ENCODE measurements around the gene GJA8.
"Not testable (repeated sequence)": the region's sequence is repeated elsewhere in the genome, so short reads cannot be mapped to it uniquely, and the experiment has no call there.

Gene GJA8

GRCh38 chr1:147897789-147898188, 4.8 kb upstream of the GJA8 start:
- no peaks in the 10 kb centered on the region for H3K36me3 Mint-ChIP-seq (ENCODE audit: low read depth)

DNA sequence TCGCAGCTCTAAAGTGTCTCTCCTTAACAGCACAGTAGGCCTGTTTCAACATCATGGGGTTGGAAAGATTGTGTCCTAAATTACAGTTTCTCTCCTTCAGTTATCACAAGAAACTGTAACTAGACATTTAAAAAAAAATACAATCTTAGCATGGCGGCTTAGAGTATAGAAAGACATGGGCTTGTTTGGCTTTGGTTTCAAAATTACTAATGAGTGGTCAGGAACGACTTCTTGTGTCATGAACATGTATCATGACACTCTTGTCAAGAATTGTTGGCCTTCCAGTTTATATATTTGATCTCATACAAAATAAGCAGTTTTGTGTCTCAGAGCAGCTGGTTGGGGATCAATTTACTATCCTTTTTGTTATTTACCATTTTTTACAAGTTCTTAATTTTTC, 2.1 kb downstream of the GJA8 start:
- Mint-ChIP-seq H3K27me3 (ENCODE audit: low read depth) (peaks cover 26% of the 10 kb centered on the region), H3K4me1 (ENCODE audit: low read depth) (peaks cover 10% of the 10 kb centered on the region), H3K4me3 (no peak overlapping the region), H3K9me3 (no peaks in the 10 kb centered on the region), H3K27ac (no peak overlapping the region), H3K36me3 (ENCODE audit: low read depth) (no peaks in the 10 kb centered on the region)
- no peak for DNase-seq (ENCODE audit: low spot score)

More at GRCh38 chr1:147897789-147898188, 4.8 kb upstream of the GJA8 start:
- Mint-ChIP-seq H3K9me3 (no peaks in the 10 kb centered on the region), H3K27me3 (ENCODE audit: low read depth) (peaks cover 15% of the 10 kb centered on the region), H3K4me3 (no peak overlapping the region), H3K27ac (no peak overlapping the region), H3K4me1 (ENCODE audit: low read depth) (no peaks in the 10 kb centered on the region)
- DNase-seq (ENCODE audit: low spot score) = no peak

DNA sequence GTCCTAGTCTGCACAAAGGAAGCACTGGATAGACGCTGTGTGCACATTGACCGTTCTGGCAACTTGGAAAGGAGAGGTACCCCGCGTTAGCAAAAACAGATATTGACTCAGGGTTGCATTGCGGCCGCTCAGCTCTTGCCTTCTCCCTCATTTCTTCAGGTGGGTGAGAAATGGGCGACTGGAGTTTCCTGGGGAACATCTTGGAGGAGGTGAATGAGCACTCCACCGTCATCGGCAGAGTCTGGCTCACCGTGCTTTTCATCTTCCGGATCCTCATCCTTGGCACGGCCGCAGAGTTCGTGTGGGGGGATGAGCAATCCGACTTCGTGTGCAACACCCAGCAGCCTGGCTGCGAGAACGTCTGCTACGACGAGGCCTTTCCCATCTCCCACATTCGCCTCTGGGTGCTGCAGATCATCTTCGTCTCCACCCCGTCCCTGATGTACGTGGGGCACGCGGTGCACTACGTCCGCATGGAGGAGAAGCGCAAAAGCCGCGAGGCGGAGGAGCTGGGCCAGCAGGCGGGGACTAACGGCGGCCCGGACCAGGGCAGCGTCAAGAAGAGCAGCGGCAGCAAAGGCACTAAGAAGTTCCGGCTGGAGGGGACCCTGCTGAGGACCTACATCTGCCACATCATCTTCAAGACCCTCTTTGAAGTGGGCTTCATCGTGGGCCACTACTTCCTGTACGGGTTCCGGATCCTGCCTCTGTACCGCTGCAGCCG, 5.4 kb downstream of the GJA8 start:
- DNase-seq (ENCODE audit: low spot score) = no peak
- Mint-ChIP-seq H3K36me3 (ENCODE audit: low read depth) (no peaks in the 10 kb centered on the region), H3K27ac (no peak overlapping the region), H3K4me1 (ENCODE audit: low read depth) (peaks cover 10% of the 10 kb centered on the region), H3K4me3 (no peak overlapping the region), H3K27me3 (ENCODE audit: low read depth) (peaks cover 15% of the 10 kb centered on the region), H3K9me3 (no peaks in the 10 kb centered on the region)

GRCh38 chr1:147912553-147912952, 10.0 kb downstream of the GJA8 start:
- no peak for DNase-seq (ENCODE audit: low spot score)
- H3K27me3 Mint-ChIP-seq (ENCODE audit: low read depth) = peaks cover 37% of the 10 kb centered on the region
- no peak overlapping the region for H3K4me3 Mint-ChIP-seq

GRCh38 chr1:147913362-147913942, 10.9 kb downstream of the GJA8 start:
- no peak for DNase-seq (ENCODE audit: low spot score)
- Mint-ChIP-seq H3K4me3 (no peak overlapping the region), H3K4me1 (ENCODE audit: low read depth) (no peaks in the 10 kb centered on the region), H3K9me3 (no peaks in the 10 kb centered on the region), H3K27me3 (ENCODE audit: low read depth) (peaks cover 38% of the 10 kb centered on the region), H3K27ac (no peak overlapping the region), H3K36me3 (ENCODE audit: low read depth) (no peaks in the 10 kb centered on the region)

More at GRCh38 chr1:147912553-147912952, 10.0 kb downstream of the GJA8 start:
- H3K9me3 Mint-ChIP-seq = no peaks in the 10 kb centered on the region
- no peaks in the 10 kb centered on the region for H3K4me1 Mint-ChIP-seq (ENCODE audit: low read depth)
- no peaks in the 10 kb centered on the region for H3K36me3 Mint-ChIP-seq (ENCODE audit: low read depth)
- no peak overlapping the region for H3K27ac Mint-ChIP-seq

DNA sequence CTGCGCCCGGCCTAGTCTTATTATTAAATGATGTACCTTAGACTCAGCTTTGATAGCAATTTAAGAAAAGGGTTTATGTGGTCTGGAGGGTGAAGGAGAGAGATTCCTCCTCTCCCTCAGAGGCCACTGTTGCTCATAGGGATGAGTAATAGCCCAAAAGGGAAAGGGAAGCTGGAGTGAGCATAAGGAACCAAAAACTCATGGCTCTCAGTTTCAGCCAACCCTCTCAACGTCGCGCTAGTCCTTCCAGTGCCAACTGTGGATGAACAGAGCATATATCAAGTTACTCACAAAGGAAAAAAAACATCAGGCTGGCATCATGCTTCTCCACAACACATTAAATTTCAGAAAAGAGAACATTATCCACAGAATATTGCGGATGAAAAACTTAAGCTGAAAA, 17.3 kb downstream of the GJA8 start:
- DNase-seq (ENCODE audit: low spot score) = no peak
- no peaks in the 10 kb centered on the region for H3K36me3 Mint-ChIP-seq (ENCODE audit: low read depth)
- H3K4me3 Mint-ChIP-seq = no peak overlapping the region
- H3K9me3 Mint-ChIP-seq = no peaks in the 10 kb centered on the region
- peaks cover 5% of the 10 kb centered on the region for H3K4me1 Mint-ChIP-seq (ENCODE audit: low read depth)
- H3K27ac Mint-ChIP-seq = no peak overlapping the region
- H3K27me3 Mint-ChIP-seq (ENCODE audit: low read depth) = peaks cover 27% of the 10 kb centered on the region

GRCh38 chr1:147924813-147925212, 22.2 kb downstream of the GJA8 start:
- Mint-ChIP-seq H3K4me1 (ENCODE audit: low read depth) (peaks cover 8% of the 10 kb centered on the region), H3K9me3 (no peaks in the 10 kb centered on the region), H3K27me3 (ENCODE audit: low read depth) (peaks cover 4% of the 10 kb centered on the region), H3K4me3 (no peak overlapping the region), H3K27ac (no peak overlapping the region), H3K36me3 (ENCODE audit: low read depth) (no peaks in the 10 kb centered on the region)
- no peak for DNase-seq (ENCODE audit: low spot score)

DNA sequence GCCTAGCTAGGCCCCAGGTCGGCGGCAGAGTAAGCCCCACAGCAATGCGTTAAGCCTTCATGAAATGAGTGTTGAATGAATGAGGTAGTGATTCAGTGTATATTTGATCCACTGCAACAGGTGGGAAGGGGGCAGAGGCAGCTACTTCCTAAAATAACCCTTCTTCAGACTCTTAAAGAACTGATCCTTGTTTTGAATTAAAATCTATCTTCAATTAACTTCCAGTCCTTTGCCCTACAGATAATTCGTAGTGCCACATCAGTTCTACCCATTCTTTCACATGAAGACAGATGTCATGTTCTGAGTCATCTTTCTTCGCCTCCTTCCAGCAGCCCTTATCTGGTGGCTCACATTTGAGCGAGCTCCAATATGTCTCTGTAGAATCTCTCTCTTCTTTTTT, 24.6 kb downstream of the GJA8 start:
- peaks cover 19% of the 10 kb centered on the region for H3K4me1 Mint-ChIP-seq (ENCODE audit: low read depth)
- not testable (repeated sequence) for H3K36me3 Mint-ChIP-seq (ENCODE audit: low read depth); H3K4me3 Mint-ChIP-seq; H3K27ac Mint-ChIP-seq; H3K9me3 Mint-ChIP-seq; H3K27me3 Mint-ChIP-seq (ENCODE audit: low read depth); DNase-seq (ENCODE audit: low spot score)

DNA sequence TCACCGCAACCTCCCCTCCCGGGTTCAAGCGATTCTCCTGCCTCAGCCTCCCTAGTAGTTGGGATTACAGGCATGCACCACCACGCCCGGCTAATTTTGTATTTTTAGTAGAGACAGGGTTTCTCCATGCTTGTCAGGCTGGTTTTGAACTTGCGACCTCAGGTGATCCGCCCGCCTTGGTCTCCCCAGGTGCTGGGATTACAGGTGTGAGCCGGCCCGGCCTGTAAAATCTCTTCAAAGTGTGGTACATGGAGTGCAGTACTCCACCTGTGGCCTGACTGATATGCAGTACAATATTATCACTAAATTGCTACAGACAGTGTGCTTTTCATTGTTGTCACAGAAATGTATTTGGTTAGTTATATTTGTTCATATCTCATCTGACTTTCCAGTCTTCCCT, 25.1 kb downstream of the GJA8 start:
- not testable (repeated sequence) for H3K36me3 Mint-ChIP-seq (ENCODE audit: low read depth); H3K27me3 Mint-ChIP-seq (ENCODE audit: low read depth); H3K9me3 Mint-ChIP-seq; H3K27ac Mint-ChIP-seq; H3K4me3 Mint-ChIP-seq; DNase-seq (ENCODE audit: low spot score)
- H3K4me1 Mint-ChIP-seq (ENCODE audit: low read depth) = peaks cover 23% of the 10 kb centered on the region

GRCh38 chr1:147928236-147929132, 25.9 kb downstream of the GJA8 start, which contains the start of gene GPR89B:
GPR89B (plus strand) TSS chr1:147928420; CDS start chr1:147928537, 117 bp downstream.
- peak within 1 kb of the TSS; percentile 80 for H3K27ac Mint-ChIP-seq
- peak within 1 kb of the TSS; percentile 76 for H3K4me3 Mint-ChIP-seq
- not testable (repeated sequence) for H3K36me3 Mint-ChIP-seq (ENCODE audit: low read depth); H3K27me3 Mint-ChIP-seq (ENCODE audit: low read depth); H3K9me3 Mint-ChIP-seq
- DNase-seq (ENCODE audit: low spot score) = peak; percentile 87
- H3K4me1 Mint-ChIP-seq (ENCODE audit: low read depth) = peaks cover 23% of the 10 kb centered on the region

DNA sequence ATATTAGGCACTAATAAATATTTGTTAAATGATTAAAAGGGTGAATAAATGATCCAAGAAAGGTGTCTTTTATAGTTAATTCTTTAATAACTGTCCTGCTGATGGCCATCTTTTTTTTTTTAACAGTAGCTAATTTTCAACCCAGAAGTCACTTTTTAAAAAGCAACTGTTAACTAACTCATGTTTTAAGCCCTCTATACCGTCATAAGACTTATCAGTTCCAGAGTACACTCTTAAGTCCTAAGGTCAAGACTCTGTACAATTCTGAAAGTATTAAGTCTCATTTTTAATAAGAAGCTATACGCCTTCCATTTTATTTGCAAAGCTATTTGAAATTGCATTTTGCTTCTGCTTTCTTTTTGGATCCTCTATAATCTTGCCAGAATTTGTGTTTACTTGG, 28.5 kb downstream of the GJA8 start:
- DNase-seq (ENCODE audit: low spot score); H3K27ac Mint-ChIP-seq; H3K4me3 Mint-ChIP-seq; H3K9me3 Mint-ChIP-seq; H3K27me3 Mint-ChIP-seq (ENCODE audit: low read depth): not testable (repeated sequence)
- Mint-ChIP-seq H3K4me1 (ENCODE audit: low read depth) (peaks cover 20% of the 10 kb centered on the region), H3K36me3 (ENCODE audit: low read depth) (peaks cover 11% of the 10 kb centered on the region)

DNA sequence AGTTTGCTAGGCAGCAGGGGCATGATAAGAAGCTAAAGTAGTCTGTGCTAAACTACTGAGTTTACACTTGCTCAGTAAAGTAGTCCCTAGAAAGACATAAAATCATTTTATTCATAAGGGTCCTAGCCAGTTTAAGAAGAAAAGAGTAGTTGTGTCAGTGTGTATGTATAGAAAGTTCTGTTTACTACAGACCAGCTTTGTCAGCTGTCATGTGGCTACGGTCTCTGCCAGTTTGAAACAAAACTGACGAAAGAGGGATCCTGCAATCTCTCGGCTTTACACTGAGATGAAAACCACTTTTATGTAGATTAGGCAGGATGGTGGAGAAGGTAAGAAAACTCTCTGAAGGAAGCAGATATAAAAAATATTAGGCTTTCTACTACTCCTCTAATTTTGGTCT, 32.7 kb downstream of the GJA8 start:
- not testable (repeated sequence) for DNase-seq (ENCODE audit: low spot score); H3K9me3 Mint-ChIP-seq; H3K27ac Mint-ChIP-seq; H3K4me3 Mint-ChIP-seq; H3K27me3 Mint-ChIP-seq (ENCODE audit: low read depth)
- Mint-ChIP-seq H3K4me1 (ENCODE audit: low read depth) (peaks cover 16% of the 10 kb centered on the region), H3K36me3 (ENCODE audit: low read depth) (peaks cover 20% of the 10 kb centered on the region)

DNA sequence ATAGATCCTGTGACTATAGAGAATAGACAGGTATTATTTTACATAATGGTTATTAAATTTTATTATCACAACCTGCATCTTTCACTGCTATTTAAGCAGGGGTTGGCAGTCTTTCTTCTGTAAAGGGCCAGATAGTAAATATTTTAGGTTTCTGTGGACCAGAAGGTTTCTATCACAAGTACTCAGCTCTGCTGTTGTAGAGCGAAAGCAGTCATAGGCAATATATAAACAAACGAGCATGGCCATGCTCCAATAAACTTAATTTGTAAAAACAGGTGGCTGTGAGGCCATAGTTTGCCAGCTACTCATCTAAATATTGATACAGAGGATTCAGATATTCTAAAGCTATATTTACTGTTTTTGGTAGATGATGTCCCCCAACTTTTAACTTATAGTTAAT, 37.9 kb downstream of the GJA8 start:
- not testable (repeated sequence) for H3K27me3 Mint-ChIP-seq (ENCODE audit: low read depth); H3K4me1 Mint-ChIP-seq (ENCODE audit: low read depth)

DNA sequence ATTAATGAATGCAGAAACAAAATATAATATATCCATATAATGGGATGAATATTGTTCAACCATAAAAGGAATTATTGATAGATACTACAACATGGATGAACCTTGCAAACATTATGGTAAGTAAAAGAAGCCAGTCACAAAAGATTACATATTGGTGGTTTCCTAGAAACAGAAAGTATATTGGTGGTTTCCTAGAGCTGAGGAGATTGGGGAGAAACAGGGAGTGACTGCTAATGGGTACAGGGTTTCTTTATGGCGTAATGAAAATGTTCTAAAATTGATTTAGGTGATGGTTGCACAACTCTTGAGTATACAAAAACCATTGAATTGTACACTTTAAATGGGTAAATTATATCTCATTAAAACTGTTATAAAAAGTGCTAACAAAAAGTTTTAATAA, 40.0 kb downstream of the GJA8 start:
- not testable (repeated sequence) for H3K9me3 Mint-ChIP-seq; DNase-seq (ENCODE audit: low spot score); H3K36me3 Mint-ChIP-seq (ENCODE audit: low read depth); H3K27me3 Mint-ChIP-seq (ENCODE audit: low read depth); H3K4me1 Mint-ChIP-seq (ENCODE audit: low read depth); H3K27ac Mint-ChIP-seq; H3K4me3 Mint-ChIP-seq

More for the DNA sequence above, 37.9 kb downstream of the GJA8 start:
- not testable (repeated sequence) for H3K27ac Mint-ChIP-seq; DNase-seq (ENCODE audit: low spot score); H3K36me3 Mint-ChIP-seq (ENCODE audit: low read depth); H3K4me3 Mint-ChIP-seq; H3K9me3 Mint-ChIP-seq
